AG20443 (cell line): ENCODE results near the gene DMBT1.

ENCODE experiments used
- DNase-seq: peaks from one replicate; pipeline ENCODE4 v3.0.0; 2012; ENCODE audit warnings: low spot score, mixed read lengths

The DMBT1 gene

GRCh38 chr10:122560279-122560804 is at the start of gene DMBT1:
DMBT1 (plus strand) TSS chr10:122560754; CDS start chr10:122560771, 17 bp downstream.
- DNase-seq = no peak

- DNase-seq = no peak
These were observed 47.5 kb upstream of the DMBT1 start for GRCh38 chr10:122513053-122513452.

- DNase-seq = no peak
These were observed 46.3 kb upstream of the DMBT1 start for GRCh38 chr10:122514045-122514840.

- DNase-seq = no peak
These were observed 45.5 kb upstream of the DMBT1 start for GRCh38 chr10:122515022-122515424.

GRCh38 chr10:122515588-122516231 is 44.8 kb upstream of the DMBT1 start:
- no peak for DNase-seq

DNA sequence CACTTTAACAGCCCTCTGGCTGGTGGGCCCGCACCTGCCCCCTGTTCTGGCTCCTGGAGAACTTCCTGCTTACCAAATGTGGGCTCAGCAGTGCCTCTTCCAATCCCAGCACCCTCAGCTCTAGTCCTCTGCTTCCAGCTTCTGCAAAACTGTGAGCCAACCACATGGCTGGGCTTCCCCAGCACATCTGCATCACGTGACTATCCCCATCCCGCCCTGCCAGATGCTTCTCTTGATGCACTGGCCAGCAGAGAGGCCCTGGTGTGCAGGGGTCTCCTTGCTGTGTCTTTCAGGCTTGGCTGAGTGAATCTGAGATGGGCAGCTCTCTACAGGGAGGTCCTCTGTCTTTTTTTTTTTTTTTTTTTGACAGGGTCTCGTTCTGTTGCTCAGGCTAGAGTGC is 43.8 kb upstream of the DMBT1 start:
- DNase-seq = no peak

DNA sequence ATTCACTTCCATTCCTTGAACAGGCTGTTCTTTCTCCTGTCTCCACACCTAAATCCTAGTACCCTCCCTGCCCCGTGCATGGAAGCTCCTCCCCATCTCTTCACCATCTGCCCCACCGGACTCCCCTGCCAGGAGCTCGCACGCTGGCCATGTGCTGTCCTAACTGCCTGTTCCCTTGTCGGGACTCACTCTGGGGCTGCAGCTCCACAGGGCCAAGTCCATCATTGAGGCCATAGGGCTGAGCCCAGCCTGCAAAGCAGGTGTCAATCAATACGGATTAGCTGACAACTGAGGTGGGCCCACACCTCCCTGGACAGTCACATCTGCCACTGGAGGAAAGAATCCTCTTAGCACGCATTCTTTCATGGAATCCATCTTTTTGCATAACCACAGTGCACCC is 41.4 kb upstream of the DMBT1 start:
- DNase-seq = no peak

DNA sequence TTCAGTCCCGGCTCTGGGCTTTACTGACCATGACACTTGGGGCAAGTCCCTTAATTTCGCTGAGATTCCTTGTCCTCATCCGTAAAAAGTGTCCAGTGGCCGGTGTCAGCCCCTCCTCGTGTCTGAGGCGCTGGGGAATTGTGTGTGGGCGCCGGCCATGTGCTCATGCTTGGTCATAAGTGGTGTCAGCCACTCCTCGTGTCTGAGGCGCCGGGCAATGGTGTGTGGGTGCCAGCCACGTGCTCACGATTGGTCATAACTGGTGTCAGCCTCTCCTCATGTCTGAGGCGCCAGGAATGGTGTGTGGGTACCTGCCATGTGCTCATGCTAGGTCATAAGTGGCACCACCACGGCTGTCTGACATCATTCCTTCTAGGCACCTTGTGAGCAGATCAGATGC is 40.7 kb upstream of the DMBT1 start:
- DNase-seq = no peak

GRCh38 chr10:122521011-122521410 is 39.5 kb upstream of the DMBT1 start:
- no peak for DNase-seq

DNA sequence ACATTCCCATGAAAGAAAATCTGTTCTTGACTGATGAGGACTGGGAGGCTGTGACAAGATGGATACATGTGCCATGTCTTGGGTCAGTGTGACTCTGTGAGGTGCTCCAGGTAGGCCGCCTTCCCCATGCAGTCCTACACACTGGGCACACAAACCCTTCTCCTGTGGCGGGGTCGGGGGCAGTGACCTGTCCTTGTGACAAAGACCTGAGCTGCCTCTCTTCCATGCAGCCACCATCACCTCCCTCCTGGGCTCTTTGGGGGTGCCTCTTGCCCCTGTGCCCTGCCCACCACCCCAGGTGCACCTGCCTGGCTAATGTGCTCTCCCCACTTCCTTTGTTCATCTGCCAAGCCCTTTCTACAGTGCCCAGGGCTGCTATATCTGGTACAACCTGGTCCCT is 35.7 kb upstream of the DMBT1 start:
- no peak for DNase-seq

DNA sequence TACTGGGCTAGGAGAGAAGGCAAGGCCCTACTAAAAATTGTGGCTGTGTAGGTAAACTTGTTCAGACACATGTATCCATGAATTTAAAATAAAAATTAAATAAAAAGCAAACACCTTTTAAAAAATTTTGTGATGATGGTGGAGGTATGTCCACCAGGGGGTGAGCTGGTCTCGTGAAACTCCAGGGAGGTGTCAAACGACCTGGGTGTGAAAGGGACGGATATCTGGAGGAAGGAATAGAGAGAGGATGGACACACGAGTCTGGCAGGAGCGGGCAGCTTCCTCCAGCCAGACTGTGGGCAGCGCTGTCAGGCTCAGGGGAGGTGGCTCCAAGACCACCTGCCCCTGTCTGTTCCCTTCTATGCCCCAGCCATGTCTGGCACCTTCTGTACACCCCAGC is 34.8 kb upstream of the DMBT1 start:
- DNase-seq = no peak

- DNase-seq = no peak
These were observed 33.7 kb upstream of the DMBT1 start for GRCh38 chr10:122526892-122527291.

- no peak for DNase-seq
These were observed 30.4 kb upstream of the DMBT1 start for GRCh38 chr10:122530177-122530576.

- no peak for DNase-seq
These were observed 29.3 kb upstream of the DMBT1 start for GRCh38 chr10:122531261-122531660.

GRCh38 chr10:122531939-122532338 is 28.6 kb upstream of the DMBT1 start:
- DNase-seq = no peak

DNA sequence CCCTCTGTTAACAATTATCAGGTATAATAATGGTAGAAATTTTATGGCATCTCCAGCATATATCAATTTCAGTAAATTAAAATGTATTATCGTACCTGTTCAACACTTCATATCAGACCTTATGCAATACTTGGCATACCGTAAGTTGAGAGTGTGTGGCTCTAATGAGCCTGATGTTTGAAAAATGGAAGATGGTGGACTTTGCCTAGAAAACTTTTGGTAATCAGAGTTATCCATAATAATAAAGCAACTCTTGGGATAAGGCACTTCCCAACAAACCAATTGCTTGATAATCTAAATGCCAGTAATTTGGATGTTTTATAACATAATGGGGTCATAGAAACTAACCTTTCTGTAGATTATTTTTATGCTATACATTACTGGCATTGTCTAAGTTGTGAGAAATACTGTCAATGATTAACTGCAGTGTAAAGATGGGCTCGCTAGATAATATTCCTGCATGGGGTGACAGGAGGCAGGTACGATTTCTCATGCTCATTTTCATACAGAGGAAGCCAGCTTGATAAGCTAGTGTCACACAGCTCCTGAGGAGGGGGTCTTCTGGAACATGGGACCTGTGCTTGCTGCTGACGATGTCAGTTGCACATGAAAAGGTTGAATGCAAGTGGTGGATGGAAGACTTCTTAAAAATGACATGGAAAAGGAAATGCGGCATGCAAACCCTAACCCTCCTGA is 27.8 kb upstream of the DMBT1 start:
- no peak for DNase-seq

- no peak for DNase-seq
These were observed 23.0 kb upstream of the DMBT1 start for GRCh38 chr10:122537545-122537944.

DNA sequence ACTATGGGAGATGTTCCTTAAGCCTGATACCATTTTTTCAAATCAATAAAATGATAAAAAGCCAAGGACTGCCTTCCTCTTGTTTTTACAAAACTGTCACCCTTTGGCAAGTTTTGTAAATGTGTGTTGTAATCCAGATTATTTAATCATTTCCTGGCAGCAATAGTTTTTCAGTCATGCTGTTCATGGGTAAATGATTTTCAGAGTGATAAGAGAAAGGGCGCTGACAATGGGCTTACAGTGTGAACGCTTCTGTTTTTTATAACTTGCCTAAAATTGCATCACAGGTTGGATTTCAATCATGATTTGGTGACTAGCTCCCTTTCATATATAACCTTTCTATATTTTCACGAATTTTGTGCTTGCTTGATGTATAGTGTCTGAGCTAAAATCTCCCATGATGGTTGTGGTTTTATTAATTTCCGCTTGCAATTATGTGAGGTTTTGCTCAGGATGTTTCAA is 19.0 kb upstream of the DMBT1 start:
- DNase-seq = no peak

DNA sequence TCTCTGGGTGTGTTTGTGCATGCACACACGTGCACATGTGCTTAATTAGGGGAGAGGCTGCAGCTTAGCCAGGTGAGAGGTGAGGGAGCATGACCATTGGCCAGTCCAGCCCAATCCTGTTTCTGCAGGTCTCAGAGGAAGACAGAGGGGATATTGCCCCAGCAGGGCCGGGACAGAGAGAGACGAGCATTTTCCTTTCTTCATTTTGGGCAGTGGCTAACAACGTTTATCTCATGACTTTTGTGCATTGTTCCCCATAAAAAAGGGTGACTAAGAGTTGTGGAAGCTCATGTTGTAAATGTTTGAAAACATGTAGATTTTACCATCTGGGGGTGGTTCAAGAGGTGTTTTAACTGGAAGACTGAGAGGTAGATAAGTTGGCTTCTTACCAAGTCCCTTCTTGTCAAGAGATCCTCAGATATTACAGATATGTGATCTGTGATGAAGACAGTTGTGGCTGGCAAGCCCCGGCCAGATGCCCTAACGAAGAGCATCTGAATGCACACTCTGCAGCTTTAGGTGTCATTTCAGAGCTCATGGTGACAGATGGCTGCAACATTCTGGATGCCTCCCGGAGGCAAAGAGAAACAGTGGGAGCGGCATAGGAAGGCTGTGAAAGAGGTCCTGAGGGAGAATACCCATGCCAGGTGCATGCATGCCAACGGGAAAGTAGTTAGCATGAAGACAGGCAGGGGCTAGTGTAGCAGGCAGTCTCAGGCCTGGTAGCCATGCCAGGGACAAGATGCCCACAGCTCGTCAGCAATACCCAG is 16.7 kb upstream of the DMBT1 start:
- DNase-seq = no peak

DNA sequence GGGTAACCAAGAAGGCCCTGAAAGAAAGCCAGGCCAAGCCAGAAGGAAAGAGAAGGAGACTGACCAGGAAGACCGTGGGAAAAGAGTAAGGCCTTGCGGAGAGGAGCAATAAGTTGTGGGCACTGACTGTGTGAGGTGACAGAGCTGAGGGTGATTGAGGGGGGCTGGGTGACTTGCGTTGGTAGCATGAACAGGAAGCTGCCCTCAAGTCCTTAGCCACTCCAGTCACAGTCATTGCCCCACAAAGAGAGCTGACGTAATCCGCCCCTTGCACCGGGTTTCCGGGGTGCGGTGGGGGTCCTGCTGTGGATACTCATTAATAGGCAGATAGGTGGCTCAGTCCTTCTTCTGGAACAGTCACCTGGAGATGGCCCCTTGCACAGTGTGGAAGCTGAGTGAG is 16.1 kb upstream of the DMBT1 start:
- no peak for DNase-seq

DNA sequence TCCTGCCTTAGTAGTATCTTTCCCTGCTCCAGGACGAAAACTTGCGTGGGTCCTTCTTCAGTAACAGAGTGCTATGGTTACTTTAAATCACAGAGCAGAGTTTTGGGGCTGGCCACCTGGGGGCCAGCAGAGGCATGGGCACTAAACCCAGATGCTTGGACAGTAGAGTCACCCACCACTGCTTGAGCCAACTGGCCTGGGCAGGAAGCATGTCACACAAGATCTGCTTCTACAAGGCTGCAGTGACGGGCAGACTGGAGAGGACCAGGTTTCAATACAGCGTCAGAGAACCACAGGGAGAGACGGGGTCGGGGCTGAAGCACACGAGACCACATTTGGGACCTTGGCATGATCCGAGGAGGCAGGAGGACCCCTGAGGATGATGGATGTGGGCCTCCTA is 14.3 kb upstream of the DMBT1 start:
- DNase-seq = no peak
